IMR-90 (cell line): ENCODE measurements around the gene OGFR. TPM values are rescaled to one million over a fixed set of nuclear protein-coding genes. Genes with fewer than 3 reads are reported as not detected.
A peak's percentile ranks its signal among the peaks of the same experiment; 100 is the strongest.

ENCODE experiments used
- ATAC-seq: fragments of 200-7000 bp; cut with Tn5 transposase; 2 replicates; pipeline ENCODE4 v1.9.1; 2020; ENCODE audit warnings: low read depth, mild to moderate bottlenecking, moderate library complexity
- BruUV-seq: library from RNA; stranded (reverse); fragments of 400-500 nt; replicated peaks from 2 replicates; lab custom pipeline; 2021; lab: Mats Ljungman, UMichigan
- CTCF ChIA-PET: fragments of 300-600 bp; formaldehyde crosslinking; extraction: SDS; loops from one replicate; lab custom pipeline; 2021; ENCODE audit warnings: antibody characterized with exemption; lab: Yijun Ruan, JAX
- POLR2A ChIA-PET: fragments of 300-600 bp; sonication (Branson Sonifier 250); formaldehyde crosslinking; loops from one replicate; lab custom pipeline; 2022; ENCODE audit warnings: antibody characterized with exemption; ENCODE audit not compliant: unreplicated experiment; lab: Charles Lee
- DNase-seq: peaks from one replicate; pipeline ENCODE4 v3.0.0; 2013
- H2AFZ ChIP-seq: replicated peaks from 2 replicates; pipeline ENCODE3; 2013; ENCODE audit warnings: low read length, mild to moderate bottlenecking; ENCODE audit not compliant: poor library complexity
- H2AK5ac ChIP-seq: 2 replicates; pipeline ENCODE4 v1.6.1; 2013; ENCODE audit warnings: low read depth, low read length, inconsistent platforms
- H2AK9ac ChIP-seq: replicated peaks from 2 replicates; pipeline ENCODE3; 2013; ENCODE audit warnings: mild to moderate bottlenecking, low read depth, low read length, moderate library complexity; ENCODE audit not compliant: poor library complexity
- H2BK120ac ChIP-seq: 2 replicates; pipeline ENCODE4 v1.6.1; 2013; ENCODE audit warnings: low read depth, low read length, inconsistent platforms
- H2BK15ac ChIP-seq: 3 replicates; pipeline ENCODE4 v1.6.1; 2013; ENCODE audit warnings: low read depth, low read length, inconsistent platforms
- H2BK20ac ChIP-seq: 2 replicates; pipeline ENCODE4 v1.6.1; 2013; ENCODE audit warnings: low read depth, mild to moderate bottlenecking, inconsistent platforms, low read length, moderate library complexity
- H2BK5ac ChIP-seq: 2 replicates; pipeline ENCODE4 v1.6.1; 2013; ENCODE audit warnings: mild to moderate bottlenecking, low read depth, low read length, inconsistent platforms; ENCODE audit not compliant: poor library complexity, severe bottlenecking
- H3K14ac ChIP-seq: replicated peaks from 2 replicates; pipeline ENCODE4 v1.6.1; 2013; ENCODE audit warnings: low read depth, low read length, inconsistent platforms
- H3K18ac ChIP-seq: 2 replicates; pipeline ENCODE4 v1.6.1; 2013; ENCODE audit warnings: low read depth, low read length, control low read depth
- H3K23ac ChIP-seq: 2 replicates; pipeline ENCODE4 v1.6.1; 2013; ENCODE audit warnings: low read depth, low read length, inconsistent platforms
- H3K27ac ChIP-seq: 2 replicates; pipeline ENCODE4 v1.5.1; 2013; ENCODE audit warnings: mild to moderate bottlenecking, control low read depth, low read length; ENCODE audit not compliant: insufficient read depth
- H3K27me3 ChIP-seq: 2 replicates; pipeline ENCODE4 v1.6.1; 2013; ENCODE audit warnings: low read length; ENCODE audit not compliant: control insufficient read depth, insufficient read depth
- H3K36me3 ChIP-seq: 2 replicates; pipeline ENCODE4 v1.6.1; 2013; ENCODE audit warnings: low read length, mixed read lengths; ENCODE audit not compliant: control insufficient read depth, insufficient read depth
- H3K4ac ChIP-seq: 2 replicates; pipeline ENCODE4 v1.6.1; 2013; ENCODE audit warnings: low read depth, low read length, inconsistent platforms
- H3K4me1 ChIP-seq: 2 replicates; pipeline ENCODE4 v1.6.1; 2013; ENCODE audit warnings: low read length, mixed read lengths; ENCODE audit not compliant: control insufficient read depth, insufficient read depth
- H3K4me2 ChIP-seq: 2 replicates; pipeline ENCODE4 v1.6.1; 2013; ENCODE audit warnings: low read depth, mild to moderate bottlenecking, control low read depth, low read length, moderate library complexity
- H3K4me3 ChIP-seq: 2 replicates; pipeline ENCODE4 v1.5.1; 2013; ENCODE audit warnings: low read depth, mild to moderate bottlenecking, control low read depth, low read length, moderate library complexity; ENCODE audit not compliant: insufficient read depth
- H3K56ac ChIP-seq: 2 replicates; pipeline ENCODE4 v1.6.1; 2013; ENCODE audit warnings: low read length, inconsistent platforms; ENCODE audit not compliant: insufficient read depth; ENCODE audit errors: extremely low read depth
- H3K79me1 ChIP-seq, 2 experiments: 2 replicates each; pipeline ENCODE4 v1.6.1; 2013; ENCODE audit warnings: low read length in 2 of 2, inconsistent platforms in 1 of 2, low read depth in 1 of 2
- H3K9ac ChIP-seq: 2 replicates; pipeline ENCODE4 v1.6.1; 2013; ENCODE audit warnings: low read depth, low read length, control low read depth
- H3K9me1 ChIP-seq: 2 replicates; pipeline ENCODE4 v1.6.1; 2013; ENCODE audit warnings: low read length, inconsistent platforms; ENCODE audit not compliant: insufficient read depth
- H3K9me3 ChIP-seq: 2 replicates; pipeline ENCODE4 v1.6.1; 2013; ENCODE audit warnings: low read length; ENCODE audit not compliant: control insufficient read depth, insufficient read depth
- H4K20me1 ChIP-seq: 2 replicates; pipeline ENCODE4 v1.6.1; 2013; ENCODE audit warnings: low read length, inconsistent platforms; ENCODE audit not compliant: insufficient read depth
- H4K5ac ChIP-seq: 2 replicates; pipeline ENCODE4 v1.6.1; 2013; ENCODE audit warnings: mild to moderate bottlenecking, low read depth, low read length, control low read depth
- H4K8ac ChIP-seq, 2 experiments: 2 replicates each; pipeline ENCODE4 v1.6.1; 2013; ENCODE audit warnings: low read depth in 2 of 2, low read length in 2 of 2, control low read depth in 1 of 2, inconsistent platforms in 1 of 2
- H4K91ac ChIP-seq: 2 replicates; pipeline ENCODE4 v1.6.1; 2013; ENCODE audit warnings: low read depth, low read length, inconsistent platforms; ENCODE audit not compliant: insufficient read depth
- CHD1 ChIP-seq: IDR thresholded peaks from 2 replicates; pipeline ENCODE4 v1.6.1; 2012; ENCODE audit warnings: low read depth, low read length, improper control_type of control experiment
- MAZ ChIP-seq: IDR thresholded peaks from 2 replicates; pipeline ENCODE4 v1.6.1; 2012; ENCODE audit warnings: low read depth, mild to moderate bottlenecking, low read length, improper control_type of control experiment, moderate library complexity, borderline replicate concordance
- MXI1 ChIP-seq: IDR thresholded peaks from 2 replicates; pipeline ENCODE4 v1.6.1; 2012; ENCODE audit warnings: low read depth, mild to moderate bottlenecking, low read length, moderate library complexity, borderline replicate concordance
- NFE2L2 ChIP-seq: fragments of 150-350 bp; IDR thresholded peaks from 2 replicates; pipeline ENCODE4 v1.6.1; 2016; ENCODE audit warnings: low read depth, mild to moderate bottlenecking, low read length
- RFX5 ChIP-seq: IDR thresholded peaks from 2 replicates; pipeline ENCODE4 v1.8.0; 2012; ENCODE audit warnings: low read depth, mild to moderate bottlenecking, low read length, moderate library complexity
- WGBS, 2 experiments: methylation state at CpG; one replicate each; pipeline versions ENCODE4 v1.1.5 to v1.1.7; 2013; ENCODE audit warnings: missing lambda C conversion rate in 2 of 2; ENCODE audit not compliant: insufficient read length in 1 of 2; ENCODE audit errors: extremely low coverage in 2 of 2; 5-methylcytosine and 5-hydroxymethylcytosine counted together
- dilution Hi-C: fragments of 300-500 bp; cut with HindIII; formaldehyde crosslinking; loops from one replicate; pipeline ENCODE4 v1.14.3; 2018; ENCODE audit warnings: low sequenced_read_pairs; ENCODE audit not compliant: unreplicated experiment
- in situ Hi-C: fragments of 300-500 bp; cut with MboI; formaldehyde crosslinking; loops from 3 replicates; pipeline ENCODE4 v1.14.3; 2019; ENCODE audit warnings: low sequenced_read_pairs, inconsistent platforms, mixed read lengths
- intact Hi-C: fragments of 100-400 bp; cut with micrococcal nuclease; formaldehyde crosslinking; loops from 2 replicates; pipeline ENCODE4 v1.10.0; 2022
- polyA plus RNA-seq, 3 experiments: library from polyadenylated mRNA; depleted of rRNA; stranded (reverse); fragments of >200 nt; gene quantifications; 2 replicates each; pipeline ENCODE4 v1.2.3, GENCODE V29; 2012; ENCODE audit warnings: low replicate concordance in 1 of 3
- total RNA-seq: library from RNA; depleted of rRNA; stranded (reverse); fragments of >200 nt; gene quantifications from 2 replicates; pipeline ENCODE4 v1.2.3, GENCODE V29; 2012

OGFR gene
- total and polyA plus RNA-seq, 2 of the 4 experiments (the other 2 are of a cell fraction), result 22.4 to 30.1 TPM

GRCh38 chr20:62772990-62773844 lies 31.4 kb upstream of the OGFR start:
- Histone ChIP-seq H3K4me2 (no peak overlapping the region), H2AK9ac (no peak overlapping the region), H3K4me1 (peaks cover 11% of the 10 kb centered on the region), H3K9me3 (no peaks in the 10 kb centered on the region), H2AFZ (peak overlapping the region; percentile 66), H4K91ac (no peak overlapping the region), H3K9me1 (peaks cover 4% of the 10 kb centered on the region), H3K27ac (no peak overlapping the region), H3K56ac (no peak overlapping the region), H3K18ac (no peak overlapping the region), H3K9ac (no peak overlapping the region), H2BK5ac (no peak overlapping the region), H4K20me1 (no peaks in the 10 kb centered on the region), H2BK120ac (no peak overlapping the region), H2AK5ac (no peak overlapping the region), H3K79me1 (no peaks in the 10 kb centered on the region), H3K23ac (peak overlapping the region; percentile 56), H3K27me3 (peaks cover 4% of the 10 kb centered on the region; the same call in 1 of the 2 replicates), H4K8ac (no peak overlapping the region), H3K14ac (no peak overlapping the region), H3K4ac (no peak overlapping the region), H3K36me3 (no peaks in the 10 kb centered on the region), H2BK20ac (no peak overlapping the region), H3K4me3 (no peak overlapping the region), H4K5ac (no peak overlapping the region), H2BK15ac (no peak overlapping the region)
- CTCF ChIA-PET, result no interaction called here
- TF ChIP-seq RFX5, result no peak
- no peak for TF ChIP-seq CHD1
- TF ChIP-seq MAZ, result no peak
- no peak for TF ChIP-seq MXI1
- no peak for TF ChIP-seq NFE2L2
- POLR2A ChIA-PET, result no interaction called here
- in situ Hi-C loops, result no loop called here
- WGBS, 2 experiments, result 20% methylated on average over 10 of the region's 19 CpGs; no CpG with 5 or more reads in 1 of the 2 experiments
- dilution Hi-C loops, result no loop called here
- intact Hi-C loops, result no loop called here
- peak; percentile 19 for DNase-seq
- peak; percentile 48; the same call in 1 of the 2 replicates for ATAC-seq
- BruUV-seq, result no TSS peak
